Type B pancreatic cell (in vitro differentiated cells): ENCODE measurements around the gene BAG1. TPM values are rescaled to one million over a fixed set of nuclear protein-coding genes. Genes with fewer than 3 reads are reported as not detected.

ENCODE experiments used
- DNase-seq: peaks from one replicate; pipeline ENCODE4 v3.0.0; 2021; ENCODE audit warnings: mixed read lengths; ENCODE audit not compliant: unreplicated experiment; ENCODE audit errors: extremely low spot score
- H3K27ac Mint-ChIP-seq: 2 replicates; pipeline ENCODE4 v1.8.0; 2021; ENCODE audit warnings: mild to moderate bottlenecking, mixed read lengths
- H3K27me3 Mint-ChIP-seq: 2 replicates; pipeline ENCODE4 v1.8.0; 2021; ENCODE audit warnings: mixed read lengths
- H3K36me3 Mint-ChIP-seq: 2 replicates; pipeline ENCODE4 v1.8.0; 2021; ENCODE audit warnings: mixed read lengths
- H3K4me1 Mint-ChIP-seq: one replicate; pipeline ENCODE4 v1.8.0; 2021; ENCODE audit warnings: mixed read lengths; ENCODE audit not compliant: unreplicated experiment
- H3K4me3 Mint-ChIP-seq: 2 replicates; pipeline ENCODE4 v1.8.0; 2021; ENCODE audit warnings: mild to moderate bottlenecking, mixed read lengths
- H3K9me3 Mint-ChIP-seq: 2 replicates; pipeline ENCODE4 v1.8.0; 2021; ENCODE audit warnings: mixed read lengths
- CTCF ChIP-seq: fragments of 200-600 bp; sonication (generic); conservative IDR thresholded peaks from 2 replicates; pipeline ENCODE4 v1.5.0; 2021; ENCODE audit warnings: antibody characterized with exemption, mild to moderate bottlenecking
- total RNA-seq: library from RNA; stranded (reverse); gene quantifications from 2 replicates; pipeline ENCODE4 v1.2.1, GENCODE V29; 2021; ENCODE audit warnings: low replicate concordance

Gene BAG1
- total RNA-seq, 1 donor from 2014 or later = 92.6 TPM

- peaks cover 7% of the 10 kb centered on the region for H3K36me3 Mint-ChIP-seq
- no peak for TF ChIP-seq CTCF
- H3K4me1 Mint-ChIP-seq = peaks cover 17% of the 10 kb centered on the region
- no peak for DNase-seq
- H3K9me3 Mint-ChIP-seq = no peaks in the 10 kb centered on the region
- no peaks in the 10 kb centered on the region for H3K27me3 Mint-ChIP-seq
- no peak overlapping the region for H3K27ac Mint-ChIP-seq
- H3K4me3 Mint-ChIP-seq = peak overlapping the region; percentile 3
Measured at GRCh38 chr9:33267151-33267767, 2.8 kb upstream of the BAG1 start.

- Mint-ChIP-seq H3K9me3 (no peaks in the 10 kb centered on the region), H3K4me1 (peaks cover 17% of the 10 kb centered on the region), H3K27me3 (no peaks in the 10 kb centered on the region), H3K27ac (peak overlapping the region; percentile 94), H3K36me3 (peaks cover 10% of the 10 kb centered on the region), H3K4me3 (peak overlapping the region; percentile 96)
- TF ChIP-seq CTCF = no peak
- no peak for DNase-seq
Measured at GRCh38 chr9:33265211-33265865, 830 bp upstream of the BAG1 start.

- TF ChIP-seq CTCF = no peak
- H3K9me3 Mint-ChIP-seq = no peaks in the 10 kb centered on the region
- H3K27me3 Mint-ChIP-seq = no peaks in the 10 kb centered on the region
- DNase-seq = no peak
- peaks cover 15% of the 10 kb centered on the region for H3K36me3 Mint-ChIP-seq
- peak overlapping the region; percentile 98 for H3K4me3 Mint-ChIP-seq
- peak overlapping the region; percentile 89 for H3K27ac Mint-ChIP-seq
- H3K4me1 Mint-ChIP-seq = peaks cover 17% of the 10 kb centered on the region
Measured at GRCh38 chr9:33264003-33264472, 470 bp downstream of the BAG1 start.

GRCh38 chr9:33263131-33264002 is 1.1 kb downstream of the BAG1 start:
- no peak for TF ChIP-seq CTCF
- H3K27ac Mint-ChIP-seq = peak overlapping the region; percentile 89
- peak overlapping the region; percentile 98 for H3K4me3 Mint-ChIP-seq
- peaks cover 17% of the 10 kb centered on the region for H3K4me1 Mint-ChIP-seq
- H3K27me3 Mint-ChIP-seq = no peaks in the 10 kb centered on the region
- no peaks in the 10 kb centered on the region for H3K9me3 Mint-ChIP-seq
- peaks cover 19% of the 10 kb centered on the region for H3K36me3 Mint-ChIP-seq
- DNase-seq = no peak

GRCh38 chr9:33260372-33260771 is 4.1 kb downstream of the BAG1 start:
- H3K36me3 Mint-ChIP-seq = peaks cover 25% of the 10 kb centered on the region
- DNase-seq = no peak
- H3K4me1 Mint-ChIP-seq = peaks cover 16% of the 10 kb centered on the region
- no peaks in the 10 kb centered on the region for H3K27me3 Mint-ChIP-seq
- no peak overlapping the region for H3K4me3 Mint-ChIP-seq
- no peak overlapping the region for H3K27ac Mint-ChIP-seq
- H3K9me3 Mint-ChIP-seq = no peaks in the 10 kb centered on the region
- no peak for TF ChIP-seq CTCF
